GM21619 (cell line): ENCODE measurements around the gene TSTD1.

Experiments
- ATAC-seq: cut with Tn5 transposase; IDR thresholded peaks from one replicate; pipeline ENCODE4 v1.9.1; 2021; ENCODE audit not compliant: unreplicated experiment

TSTD1 gene, protein sequence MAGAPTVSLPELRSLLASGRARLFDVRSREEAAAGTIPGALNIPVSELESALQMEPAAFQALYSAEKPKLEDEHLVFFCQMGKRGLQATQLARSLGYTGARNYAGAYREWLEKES

DNA sequence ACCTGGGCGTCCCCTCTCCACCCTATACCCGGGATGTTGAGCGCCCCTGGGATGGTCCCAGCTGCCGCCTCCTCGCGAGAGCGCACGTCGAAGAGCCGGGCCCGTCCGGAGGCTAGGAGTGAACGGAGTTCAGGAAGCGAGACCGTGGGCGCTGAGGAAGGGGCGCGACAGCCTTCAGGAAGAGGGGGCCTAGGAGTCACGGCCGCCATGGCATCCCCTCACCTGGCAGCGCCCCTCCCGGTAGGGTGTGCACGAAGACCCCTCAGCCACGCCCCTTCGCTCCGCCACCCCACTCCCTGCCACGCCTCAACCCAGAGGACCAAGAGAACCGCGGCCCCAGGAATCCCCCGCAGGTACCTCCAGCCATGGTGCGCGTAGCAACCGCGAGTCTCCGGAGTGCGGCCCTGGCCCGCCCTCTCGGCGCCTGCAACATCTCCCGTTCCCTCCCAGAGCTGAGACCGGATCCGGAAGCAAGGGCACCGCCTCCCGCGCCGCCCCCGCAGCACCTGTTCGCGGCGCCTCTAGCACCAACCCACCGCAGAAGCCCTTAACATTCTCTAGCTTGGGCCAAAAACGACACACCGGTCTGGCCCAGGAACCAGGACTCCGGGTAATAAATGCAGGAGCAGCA, at the start of gene TSTD1:
TSTD1 (minus strand) TSS at position 442 of the 631 bp plus-strand sequence; CDS start at position 367, 75 bp downstream.
- peak; percentile 82 for ATAC-seq

DNA sequence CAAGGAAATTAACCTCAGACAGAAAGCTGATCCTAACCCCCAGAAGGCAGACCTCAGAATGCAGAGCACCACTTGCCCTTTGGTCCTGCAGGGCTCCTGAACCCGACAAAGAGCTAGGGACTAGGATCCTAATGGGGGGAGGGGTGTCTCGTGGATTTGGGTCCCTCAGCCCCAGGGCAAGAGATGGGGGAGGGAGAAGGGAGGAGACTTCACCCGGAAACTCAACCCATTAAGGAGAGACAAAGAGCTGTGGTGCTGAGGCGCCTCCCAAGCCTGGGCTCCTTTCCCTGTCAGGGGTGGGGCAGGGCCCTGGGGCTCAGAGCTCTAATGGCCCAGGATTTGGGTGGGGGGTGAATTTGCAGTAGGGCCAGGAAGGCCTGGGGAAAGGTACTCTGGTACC, 47.7 kb upstream of the TSTD1 start:
- no peak for ATAC-seq

DNA sequence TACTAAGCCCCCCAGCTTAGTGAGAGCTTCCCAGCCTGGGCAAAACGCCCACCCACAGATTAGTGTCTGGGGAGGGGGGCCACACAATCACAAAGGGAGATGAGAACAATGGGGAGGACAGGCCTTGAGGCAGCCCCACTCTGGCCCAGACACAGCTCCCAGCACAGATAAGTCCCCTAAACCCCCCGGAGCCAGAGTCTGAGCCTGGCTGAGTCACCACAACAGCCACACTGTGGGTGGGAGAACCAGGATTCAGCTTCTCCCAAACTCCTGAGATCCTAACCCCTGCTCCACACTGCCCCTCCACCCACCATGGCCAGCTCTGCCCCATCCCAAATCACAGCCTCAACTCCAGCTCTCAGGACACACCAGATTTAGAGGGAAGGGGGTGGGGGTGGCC, 46.4 kb upstream of the TSTD1 start:
- ATAC-seq, result no peak

DNA sequence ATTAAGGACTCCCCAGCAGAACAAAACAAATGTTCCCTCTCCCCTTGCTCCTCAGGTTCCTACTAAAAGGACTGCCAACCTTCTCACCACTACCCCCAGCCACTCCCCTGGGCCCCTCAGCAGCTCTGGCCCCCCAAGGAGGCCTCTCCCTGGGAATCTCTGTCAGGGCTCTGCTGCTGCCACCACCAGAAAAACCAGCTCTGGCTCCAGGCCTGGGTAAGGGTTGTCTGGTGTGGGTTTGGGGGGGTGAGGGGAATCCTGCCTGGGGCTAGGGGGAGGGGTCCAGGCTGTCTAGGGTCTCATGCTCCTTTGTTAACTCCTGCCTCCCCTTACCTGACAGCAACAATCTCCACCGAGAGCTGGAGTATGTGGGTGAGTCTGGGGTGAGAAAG, 45.8 kb upstream of the TSTD1 start:
- no peak for ATAC-seq

DNA sequence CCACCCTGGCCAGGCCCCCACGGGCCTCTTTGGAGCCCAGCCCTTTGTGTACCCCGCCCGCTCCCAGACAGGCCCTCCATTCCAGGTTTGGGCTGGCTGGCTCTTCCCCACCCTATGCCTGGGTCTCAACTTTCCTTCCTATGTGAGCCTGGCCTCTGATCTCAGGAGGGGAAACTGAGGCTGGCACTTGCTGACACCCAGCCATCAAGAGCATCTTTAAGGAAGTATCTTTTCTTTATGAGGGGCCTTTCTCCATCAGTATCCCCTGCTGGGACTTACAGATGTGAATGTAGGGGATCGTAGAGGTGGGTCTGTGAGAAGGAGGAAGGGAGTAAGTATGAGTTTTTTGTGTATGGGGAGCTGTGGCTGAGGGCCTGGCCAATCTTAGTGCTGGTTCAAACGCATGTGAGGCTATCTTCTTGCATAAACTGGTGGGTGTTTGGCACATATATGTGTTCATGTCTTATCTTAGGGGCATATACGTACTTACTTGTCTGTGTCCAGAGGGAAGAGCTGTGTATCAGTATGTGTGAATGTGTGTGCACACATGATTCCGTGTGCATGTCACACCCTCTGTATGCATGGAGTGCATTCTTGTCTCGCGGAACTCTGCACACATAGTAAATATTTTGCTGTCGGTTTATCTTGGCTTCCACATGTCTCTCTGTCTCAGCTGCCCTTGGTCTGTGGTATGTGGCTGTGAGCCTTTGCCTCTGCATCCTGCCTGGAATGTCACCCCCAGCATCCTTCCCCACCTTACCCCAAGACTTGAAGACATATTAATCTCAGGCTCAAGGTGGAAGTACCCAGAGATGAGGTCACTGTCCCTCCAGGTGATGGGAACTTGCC, 45.2 kb upstream of the TSTD1 start:
- ATAC-seq, result no peak

DNA sequence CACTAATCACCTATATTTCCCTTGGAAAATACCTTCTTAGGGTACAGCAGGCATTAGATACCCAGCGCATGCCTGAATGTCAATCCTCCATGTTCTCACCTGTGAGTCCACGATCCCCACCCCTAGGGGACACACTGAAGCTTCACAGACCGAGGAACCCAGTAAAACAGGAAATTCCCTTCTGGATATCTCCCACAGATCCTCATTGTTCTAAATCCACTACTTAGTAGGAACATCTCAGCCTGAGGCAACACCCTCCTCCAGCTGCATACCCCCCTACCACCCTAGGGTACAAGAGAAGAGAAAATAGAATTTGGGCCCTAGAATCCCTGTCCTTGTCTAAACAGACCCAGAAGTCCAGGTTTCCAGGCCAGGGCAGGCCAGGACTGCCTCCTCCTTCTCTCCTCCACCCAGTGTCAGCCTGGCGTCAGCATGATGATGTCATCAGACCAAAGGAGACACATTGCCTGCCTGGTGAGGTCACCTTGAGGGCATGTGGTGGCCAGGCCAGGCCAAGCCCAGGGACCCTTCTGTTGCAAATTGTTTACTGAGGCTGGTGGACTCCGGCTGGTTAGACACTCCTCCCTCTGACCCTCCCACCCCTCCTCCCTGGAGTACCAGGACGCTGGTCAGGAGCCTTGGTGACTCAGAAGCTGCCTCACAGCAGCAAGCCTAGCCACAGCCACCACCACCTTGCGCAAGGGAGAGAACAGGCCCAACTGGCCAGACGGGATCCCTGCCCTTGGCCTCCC, 44.4 kb upstream of the TSTD1 start:
- no peak for ATAC-seq

DNA sequence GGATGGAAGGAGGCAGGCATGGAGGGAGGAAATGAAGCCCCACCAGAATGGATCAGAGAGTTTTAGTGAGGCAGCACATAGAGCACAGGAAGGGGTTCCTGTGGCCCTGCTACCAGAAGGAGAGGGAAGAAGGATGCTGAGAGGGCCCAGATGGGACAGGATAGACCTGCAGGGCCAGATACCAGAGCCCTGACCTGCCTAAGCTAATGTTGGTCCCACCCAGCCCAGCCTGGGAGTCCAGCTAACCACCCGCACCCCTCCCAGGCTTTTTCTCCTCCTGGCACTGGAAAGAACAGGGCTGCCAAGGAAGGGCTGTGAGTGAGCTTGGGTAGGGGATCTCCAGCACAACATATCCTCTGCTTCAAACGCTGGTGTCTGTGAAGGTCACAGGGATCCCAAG, 43.7 kb upstream of the TSTD1 start:
- no peak for ATAC-seq

DNA sequence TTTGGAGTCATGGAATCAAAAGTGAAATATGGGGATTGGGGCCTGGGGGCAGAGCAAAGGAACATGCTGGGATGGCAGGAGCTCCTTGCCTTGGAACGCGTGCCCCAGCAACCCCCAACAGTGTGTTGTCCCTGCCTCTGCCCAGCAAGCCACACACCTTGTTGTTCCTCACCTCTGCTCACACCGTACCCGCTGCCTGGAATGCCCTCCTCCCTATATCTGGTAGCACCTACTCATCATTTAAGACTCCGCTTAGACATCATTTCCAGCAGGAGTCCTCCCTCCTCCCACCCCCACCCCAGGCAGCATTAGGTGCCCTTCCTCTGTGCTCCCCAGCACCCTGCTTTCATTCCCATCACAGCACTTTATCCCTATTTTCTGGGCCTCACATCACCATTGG, 42.8 kb upstream of the TSTD1 start:
- ATAC-seq, result no peak

DNA sequence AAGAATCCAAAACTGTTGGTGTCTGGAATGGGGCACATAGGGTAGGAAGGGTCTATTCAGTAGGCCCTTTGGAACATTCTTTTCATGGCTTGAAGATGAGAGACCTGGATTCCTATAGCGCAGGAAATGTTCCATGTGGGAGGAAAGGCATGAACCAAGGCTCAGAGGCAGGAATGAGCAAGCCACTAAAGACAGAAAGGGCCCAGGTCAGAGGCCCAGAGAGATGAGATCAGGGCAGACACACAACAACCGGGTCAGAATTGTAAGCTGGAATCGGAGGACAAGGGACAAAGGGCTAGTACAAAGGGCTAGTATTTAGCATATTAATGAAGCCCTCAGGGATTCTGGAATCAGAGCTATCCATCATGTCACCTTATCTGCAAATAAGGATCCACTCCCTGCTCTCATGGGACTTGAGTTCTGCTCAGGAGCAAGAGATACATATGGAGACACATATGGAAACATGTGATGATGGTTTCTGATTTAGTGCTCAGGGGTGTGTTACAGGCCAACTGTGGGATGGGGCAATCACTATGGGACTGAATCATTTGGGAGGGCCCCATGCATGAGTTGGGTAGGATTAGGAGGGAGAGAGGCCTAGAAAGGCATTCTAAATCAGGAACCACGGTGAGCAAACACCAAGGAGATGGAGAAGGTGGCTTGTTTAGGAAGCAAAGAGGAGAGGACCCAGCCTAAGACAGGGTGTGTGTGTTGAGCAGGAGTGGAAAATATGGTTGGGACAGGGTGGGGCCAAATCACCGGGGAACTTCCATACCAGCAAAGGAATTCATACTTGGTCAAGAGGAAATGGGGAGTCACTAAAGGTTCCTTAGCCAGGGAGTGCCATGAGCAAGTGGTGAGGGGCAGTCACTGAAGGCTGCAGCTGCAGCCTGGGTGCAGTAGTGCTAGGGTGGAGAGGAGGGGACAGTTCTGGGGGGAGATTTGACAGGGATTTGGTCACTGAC, 42.0 kb upstream of the TSTD1 start:
- ATAC-seq, result no peak

DNA sequence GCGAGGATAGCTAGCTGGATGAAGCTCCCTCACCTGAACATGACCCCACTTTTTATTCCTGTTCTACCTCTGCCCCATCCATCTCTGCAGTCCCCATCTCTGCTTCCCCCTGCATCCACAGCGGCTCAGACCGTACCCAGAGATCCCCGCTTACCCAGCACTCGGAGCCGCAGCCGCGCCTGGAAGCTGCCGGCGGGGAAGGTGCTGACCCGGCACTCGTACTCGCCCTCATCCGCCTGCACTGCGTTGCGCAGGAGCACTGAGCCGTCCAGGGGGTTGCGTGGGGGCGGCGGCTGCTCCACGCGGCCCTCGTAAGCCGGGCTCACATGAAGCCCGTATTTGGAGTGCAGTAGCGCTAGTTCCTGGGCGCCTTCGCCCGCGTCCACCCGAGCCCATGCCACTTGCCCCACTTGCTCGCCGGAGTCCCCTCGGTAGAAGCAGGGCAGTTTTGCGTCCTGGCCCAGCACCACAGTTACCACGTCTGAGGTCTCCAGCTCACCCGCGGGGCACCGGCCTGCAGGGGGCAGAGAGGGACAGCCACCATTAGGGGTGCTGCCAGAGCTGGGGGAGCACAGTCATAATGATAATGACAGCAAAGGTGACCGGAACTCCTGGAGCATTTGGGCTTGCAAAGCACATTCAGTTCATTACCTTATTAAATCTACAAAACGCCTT, 40.8 kb upstream of the TSTD1 start:
- no peak for ATAC-seq

DNA sequence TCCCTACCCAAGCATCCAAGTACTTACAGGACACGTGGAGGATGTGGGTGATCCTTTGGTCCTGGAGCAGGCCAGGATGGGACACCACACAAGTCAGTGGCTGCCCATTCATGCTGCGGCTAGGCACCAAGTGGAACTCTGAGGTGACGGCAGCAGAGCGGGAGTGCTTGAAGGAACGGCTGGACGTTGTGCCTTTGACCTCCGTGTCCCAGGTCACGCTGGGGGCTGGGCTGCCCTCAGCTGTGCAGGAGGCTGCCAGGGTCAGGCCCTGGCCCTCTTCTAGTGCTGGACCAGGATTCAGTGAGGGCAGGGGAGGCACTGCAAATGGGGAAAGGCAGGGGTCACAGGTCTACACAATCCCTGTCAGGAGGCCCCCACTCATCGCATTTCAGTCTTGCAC, 38.7 kb upstream of the TSTD1 start:
- ATAC-seq, result no peak

DNA sequence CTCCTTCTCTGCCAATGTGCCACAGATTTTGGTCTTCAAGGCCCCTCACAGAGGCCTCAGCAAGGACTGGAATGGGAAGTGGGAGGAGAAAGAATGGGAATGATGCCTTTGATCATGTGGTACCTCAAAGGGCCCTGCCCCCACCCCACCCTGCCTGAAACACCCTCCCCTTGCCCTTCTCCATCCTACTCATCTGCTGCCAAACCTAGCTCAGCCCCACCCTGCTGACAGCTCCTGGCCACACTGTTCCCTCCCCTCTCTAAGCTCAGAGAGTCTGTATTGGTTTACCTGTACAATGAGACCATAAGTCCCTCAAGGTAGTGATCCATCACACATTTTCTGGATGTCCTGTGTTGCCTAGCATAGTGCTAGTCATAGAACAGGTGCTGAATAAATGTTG, 37.6 kb upstream of the TSTD1 start:
- ATAC-seq, result no peak

DNA sequence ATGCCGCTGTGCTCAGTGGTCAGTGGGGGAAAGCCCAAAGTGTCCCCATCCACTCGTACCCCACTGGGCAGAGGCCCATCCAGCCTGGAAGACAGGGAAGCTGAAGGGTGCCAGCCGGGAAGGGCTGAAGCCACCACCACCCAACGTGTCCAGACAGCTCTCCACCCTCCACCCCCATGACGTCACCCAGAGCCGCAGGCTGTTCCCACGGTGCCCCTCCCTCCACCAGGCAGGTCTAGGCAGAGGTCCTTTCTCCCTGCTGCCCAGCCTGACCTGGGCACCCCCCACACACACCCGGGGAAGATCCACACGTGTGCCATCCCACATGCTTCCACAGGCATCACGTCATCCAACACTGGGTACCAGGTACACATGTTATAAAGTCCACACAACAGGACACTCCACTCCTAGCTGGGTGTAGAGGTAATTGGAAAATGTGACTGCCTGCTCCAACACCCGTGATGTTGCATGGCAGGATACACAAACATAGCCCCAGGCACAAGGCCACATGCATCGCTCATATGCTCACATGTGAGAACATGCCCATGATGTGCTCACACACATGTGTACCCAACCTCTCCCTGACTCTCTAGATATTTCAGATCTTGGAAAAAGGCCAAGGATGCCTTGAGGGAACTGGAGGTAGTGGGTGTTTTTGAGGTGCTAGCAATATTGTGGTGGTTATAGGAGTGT, 36.1 kb upstream of the TSTD1 start:
- no peak for ATAC-seq

DNA sequence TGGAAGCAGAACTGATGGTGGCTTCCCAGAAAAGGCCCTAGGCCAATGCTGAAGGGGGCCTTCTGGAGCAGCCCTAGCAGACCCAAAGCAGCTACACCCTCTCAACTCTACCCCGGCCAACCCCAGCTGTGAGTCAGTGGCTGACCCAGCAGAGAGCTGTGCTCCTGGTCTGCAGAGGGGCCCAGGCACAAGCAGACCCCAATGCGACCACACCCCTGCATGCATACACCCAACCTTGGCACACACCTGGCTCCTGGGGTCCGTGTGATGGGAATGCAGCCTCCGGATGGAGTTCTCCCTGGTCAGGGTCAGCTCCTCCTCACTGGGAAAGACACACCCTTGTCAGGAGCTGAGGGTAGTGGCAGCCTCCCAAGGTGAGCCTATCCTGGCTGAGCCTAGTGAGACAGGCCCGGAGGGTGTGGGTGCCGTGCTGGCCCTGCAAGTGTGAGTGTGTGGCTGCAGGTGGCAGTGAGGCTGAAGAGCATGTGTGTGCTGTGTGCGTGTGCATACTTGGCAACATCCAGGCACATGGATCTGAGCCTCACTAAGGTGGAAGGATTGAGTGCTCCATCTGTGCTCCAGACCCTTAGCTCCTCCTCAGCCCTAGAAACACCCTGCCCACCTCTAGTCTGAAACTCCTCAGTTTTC, 34.8 kb upstream of the TSTD1 start:
- ATAC-seq, result no peak

DNA sequence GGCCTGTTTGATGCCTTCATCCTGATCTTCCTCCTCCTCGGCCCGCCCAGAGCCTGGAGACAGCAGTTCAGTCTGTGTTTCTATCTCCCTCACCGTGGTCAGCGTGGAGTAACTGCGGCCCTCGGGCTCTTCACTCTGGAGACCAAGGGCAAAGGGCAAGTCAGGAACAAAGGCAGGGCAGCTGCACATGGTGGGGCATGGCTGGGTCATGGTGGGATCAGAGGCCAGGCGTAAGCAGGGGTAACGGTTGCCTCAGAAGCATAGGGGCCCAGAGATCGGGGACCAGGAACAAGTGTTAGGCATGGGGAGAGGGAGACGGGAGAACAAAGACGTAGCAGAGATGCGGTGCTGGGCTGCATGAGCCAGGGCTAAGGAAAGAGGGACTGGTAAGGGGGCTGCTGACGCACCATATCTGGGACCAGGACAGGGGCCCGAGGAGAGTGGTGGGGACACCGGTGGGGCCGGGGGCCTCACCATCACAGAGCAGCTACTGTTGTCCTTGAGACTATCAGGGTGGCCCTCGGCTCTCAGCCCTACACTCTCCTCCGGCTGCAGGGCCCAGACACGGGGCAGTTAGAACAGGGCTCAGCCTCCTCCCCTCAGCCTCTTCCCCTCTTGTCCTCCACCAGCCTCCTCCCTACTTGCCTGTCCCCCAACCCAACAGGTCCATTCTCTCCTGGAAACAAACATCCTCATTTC, 34.1 kb upstream of the TSTD1 start:
- no peak for ATAC-seq

DNA sequence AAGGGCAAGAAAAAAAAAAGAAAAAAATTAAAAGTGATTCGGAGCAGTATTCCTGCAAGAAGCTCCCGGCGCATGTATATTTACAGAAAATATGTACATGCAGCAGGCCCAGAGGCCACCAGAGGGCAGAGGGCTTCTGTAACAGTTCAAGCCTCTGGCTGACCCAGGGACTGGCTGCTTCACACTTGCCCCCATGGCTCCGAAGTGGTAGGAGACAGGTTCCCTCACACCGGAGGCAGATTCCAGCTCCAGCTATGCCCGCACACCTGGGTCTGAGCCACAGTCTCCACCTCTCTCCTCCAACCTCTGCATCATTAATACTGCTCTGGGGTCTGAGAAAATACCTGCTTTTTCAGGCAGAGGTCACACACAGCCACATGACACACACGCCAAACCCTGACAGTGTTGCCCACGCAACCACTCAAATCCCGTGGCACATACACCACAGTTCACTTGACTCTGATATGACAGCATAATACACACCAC, 33.2 kb upstream of the TSTD1 start:
- no peak for ATAC-seq

DNA sequence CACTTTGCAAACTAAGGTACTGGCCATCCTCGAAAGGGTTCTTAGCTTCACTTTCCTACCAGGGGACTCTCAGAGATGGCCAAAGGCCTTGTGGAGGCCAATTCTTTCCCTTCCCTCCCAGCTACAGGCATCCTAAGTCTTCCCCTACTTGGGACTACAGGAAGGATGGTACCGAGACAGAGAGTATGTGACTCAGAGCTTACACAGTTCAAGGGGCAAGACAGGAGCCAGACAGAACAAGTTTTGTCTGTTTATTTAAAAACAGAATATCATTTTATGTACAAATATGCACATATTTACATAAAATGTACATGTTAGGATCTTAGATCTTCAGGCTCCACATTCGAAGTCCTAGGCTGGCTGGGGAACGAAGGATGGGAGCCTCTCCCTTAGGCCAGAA, 32.0 kb upstream of the TSTD1 start:
- ATAC-seq, result no peak

DNA sequence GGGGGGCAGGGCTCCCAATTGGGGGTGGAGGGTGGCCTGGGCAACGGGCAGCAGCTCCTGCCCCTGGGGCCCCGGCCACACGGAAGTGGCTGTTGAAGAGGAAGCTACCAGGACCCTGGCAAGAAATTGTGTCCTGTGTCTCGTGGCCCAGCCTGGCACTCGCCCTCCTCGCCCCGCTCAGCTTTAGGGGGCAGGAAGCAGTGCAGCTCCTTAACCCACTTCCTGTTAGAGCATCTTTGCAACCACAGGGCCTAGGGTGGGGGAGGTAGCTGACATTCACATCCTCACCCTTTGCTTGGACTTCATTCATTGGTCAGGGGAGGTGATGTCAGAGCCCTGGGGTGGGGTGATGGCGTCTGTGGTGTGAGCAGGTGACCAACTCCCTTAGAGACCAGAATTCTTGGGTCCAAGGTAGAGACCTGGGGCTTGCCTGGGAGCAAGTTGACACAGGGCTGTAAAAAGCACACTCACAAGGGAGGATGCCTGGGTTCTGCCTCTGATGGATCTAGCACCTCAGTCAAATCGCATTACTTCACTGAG, 31.0 kb upstream of the TSTD1 start, which contains the start of gene ARHGAP30:
ARHGAP30 (minus strand) TSS at position 161 of the 540 bp plus-strand sequence. CDS start 267 bp downstream, outside the sequence.
- peak; percentile 83 for ATAC-seq
